ENCODE data around the gene STX10.
A peak's percentile ranks its signal among the peaks of the same experiment; 100 is the strongest.

STX10 gene

GRCh38 chr19:13099073-13099999 is 50.8 kb downstream of the STX10 start:
- peaks cover 61% of the 10 kb centered on the region for H3K79me2 ChIP-seq (ENCODE audit: control insufficient read depth, low read length)
- H3K4me1 ChIP-seq (ENCODE audit: control insufficient read depth, low read length), result peaks cover 85% of the 10 kb centered on the region
- no peaks in the 10 kb centered on the region for H3K9me3 ChIP-seq (ENCODE audit: control insufficient read depth, insufficient read depth, low read length)
- peaks cover 38% of the 10 kb centered on the region for H3K36me3 ChIP-seq (ENCODE audit: control insufficient read depth, low read length)
- peak overlapping the region; percentile 100 for H3K4me2 ChIP-seq (ENCODE audit: low read length)
- no peaks in the 10 kb centered on the region; the same call in 1 of the 2 replicates for H4K20me1 ChIP-seq (ENCODE audit: control insufficient read depth, insufficient read depth, low read depth, low read length)
- H3K27me3 ChIP-seq (ENCODE audit: control insufficient read depth, low read length), result no peaks in the 10 kb centered on the region
- peak overlapping the region; percentile 86 for H3K4me3 ChIP-seq (ENCODE audit: low read length)
- H3K9me2 ChIP-seq (replicated peaks; ENCODE audit: control insufficient read depth, low read length), result no peaks in the 10 kb centered on the region
- H3K27ac ChIP-seq (ENCODE audit: low read depth, low read length), result peak overlapping the region; percentile 99
- peaks cover 51% of the 10 kb centered on the region for H3F3A ChIP-seq (ENCODE audit: control insufficient read depth, insufficient read depth)
- TF ChIP-seq EZH2phosphoT487 (IDR thresholded peaks at IDR 0.05; ENCODE audit: borderline replicate concordance, low read length) (no peak), CTCF (IDR thresholded peaks at IDR 0.05; ENCODE audit: low read depth, low read length, poor library complexity, severe bottlenecking) (no peak)

GRCh38 chr19:13098277-13099072 is 51.7 kb downstream of the STX10 start:
- peaks cover 60% of the 10 kb centered on the region for H3K79me2 ChIP-seq (ENCODE audit: control insufficient read depth, low read length)
- peaks cover 85% of the 10 kb centered on the region for H3K4me1 ChIP-seq (ENCODE audit: control insufficient read depth, low read length)
- no peaks in the 10 kb centered on the region; the same call in 1 of the 2 replicates for H4K20me1 ChIP-seq (ENCODE audit: control insufficient read depth, insufficient read depth, low read depth, low read length)
- H3K4me3 ChIP-seq (ENCODE audit: low read length), result peak overlapping the region; percentile 86
- H3K36me3 ChIP-seq (ENCODE audit: control insufficient read depth, low read length), result peaks cover 38% of the 10 kb centered on the region
- H3K27ac ChIP-seq (ENCODE audit: low read depth, low read length), result peak overlapping the region; percentile 99
- H3K27me3 ChIP-seq (ENCODE audit: control insufficient read depth, low read length), result no peaks in the 10 kb centered on the region
- TF ChIP-seq EZH2phosphoT487 (IDR thresholded peaks at IDR 0.05; ENCODE audit: borderline replicate concordance, low read length) (no peak), CTCF (IDR thresholded peaks at IDR 0.05; ENCODE audit: low read depth, low read length, poor library complexity, severe bottlenecking) (no peak)
- H3K4me2 ChIP-seq (ENCODE audit: low read length), result peak overlapping the region; percentile 100
- peaks cover 44% of the 10 kb centered on the region for H3F3A ChIP-seq (ENCODE audit: control insufficient read depth, insufficient read depth)
- H3K9me2 ChIP-seq (replicated peaks; ENCODE audit: control insufficient read depth, low read length), result no peaks in the 10 kb centered on the region
- H3K9me3 ChIP-seq (ENCODE audit: control insufficient read depth, insufficient read depth, low read length), result no peaks in the 10 kb centered on the region

- H3K4me1 ChIP-seq (ENCODE audit: control insufficient read depth, low read length), result peaks cover 80% of the 10 kb centered on the region
- H3K4me2 ChIP-seq (ENCODE audit: low read length), result peak overlapping the region; percentile 98
- peak overlapping the region; percentile 88 for H3K4me3 ChIP-seq (ENCODE audit: low read length)
- no peaks in the 10 kb centered on the region; the same call in 1 of the 2 replicates for H4K20me1 ChIP-seq (ENCODE audit: control insufficient read depth, insufficient read depth, low read depth, low read length)
- peaks cover 57% of the 10 kb centered on the region for H3K79me2 ChIP-seq (ENCODE audit: control insufficient read depth, low read length)
- peaks cover 38% of the 10 kb centered on the region for H3K36me3 ChIP-seq (ENCODE audit: control insufficient read depth, low read length)
- H3K27me3 ChIP-seq (ENCODE audit: control insufficient read depth, low read length), result no peaks in the 10 kb centered on the region
- TF ChIP-seq EZH2phosphoT487 (IDR thresholded peaks at IDR 0.05; ENCODE audit: borderline replicate concordance, low read length) (no peak), CTCF (IDR thresholded peaks at IDR 0.05; ENCODE audit: low read depth, low read length, poor library complexity, severe bottlenecking) (no peak)
- peaks cover 41% of the 10 kb centered on the region for H3F3A ChIP-seq (ENCODE audit: control insufficient read depth, insufficient read depth)
- H3K27ac ChIP-seq (ENCODE audit: low read depth, low read length), result peak overlapping the region; percentile 87
- no peaks in the 10 kb centered on the region for H3K9me2 ChIP-seq (replicated peaks; ENCODE audit: control insufficient read depth, low read length)
- no peaks in the 10 kb centered on the region for H3K9me3 ChIP-seq (ENCODE audit: control insufficient read depth, insufficient read depth, low read length)
Observed at GRCh38 chr19:13097463-13098258, 52.5 kb downstream of the STX10 start.

Data from DOHH2 (cell line).